HG03135 (cell line): ENCODE results near the gene OGDHL.
"Not testable (repeated sequence)": the region's sequence is repeated elsewhere in the genome, so short reads cannot be mapped to it uniquely, and the experiment has no call there.

Source experiments
- ATAC-seq: cut with Tn5 transposase; IDR thresholded peaks from one replicate; pipeline ENCODE4 v1.9.1; 2021; ENCODE audit warnings: mild to moderate bottlenecking, moderate library complexity; ENCODE audit not compliant: unreplicated experiment

The OGDHL gene

GRCh38 chr10:49756641-49757040 lies 5.5 kb downstream of the OGDHL start:
- no peak for ATAC-seq

- ATAC-seq = no peak
Measured at GRCh38 chr10:49756031-49756430, 6.1 kb downstream of the OGDHL start.

GRCh38 chr10:49754951-49755350 lies 7.2 kb downstream of the OGDHL start:
- not testable (repeated sequence) for ATAC-seq

- ATAC-seq = no peak
Measured at GRCh38 chr10:49752584-49752983, 9.5 kb downstream of the OGDHL start.

- no peak for ATAC-seq
Measured at GRCh38 chr10:49751636-49752510, 10.2 kb downstream of the OGDHL start.

- no peak for ATAC-seq
Measured at GRCh38 chr10:49751216-49751615, 10.9 kb downstream of the OGDHL start.

- ATAC-seq = no peak
Measured at GRCh38 chr10:49750546-49750945, 11.6 kb downstream of the OGDHL start.

- no peak for ATAC-seq
Measured at GRCh38 chr10:49749556-49750491, 12.3 kb downstream of the OGDHL start.

GRCh38 chr10:49749144-49749543 lies 13.0 kb downstream of the OGDHL start:
- ATAC-seq = no peak

- ATAC-seq = no peak
Measured at GRCh38 chr10:49748006-49748405, 14.1 kb downstream of the OGDHL start.

GRCh38 chr10:49747303-49747646 lies 14.8 kb downstream of the OGDHL start:
- no peak for ATAC-seq

- ATAC-seq = no peak
Measured at GRCh38 chr10:49746626-49747302, 15.4 kb downstream of the OGDHL start.

GRCh38 chr10:49745756-49746155 lies 16.4 kb downstream of the OGDHL start:
- no peak for ATAC-seq

- no peak for ATAC-seq
Measured at GRCh38 chr10:49744924-49745605, 17.1 kb downstream of the OGDHL start.

GRCh38 chr10:49744091-49744685 lies 17.9 kb downstream of the OGDHL start:
- no peak for ATAC-seq

- ATAC-seq = no peak
Measured at GRCh38 chr10:49743464-49744075, 18.6 kb downstream of the OGDHL start.

GRCh38 chr10:49742683-49743463 lies 19.2 kb downstream of the OGDHL start:
- no peak for ATAC-seq

- no peak for ATAC-seq
Measured at GRCh38 chr10:49741108-49741995, 20.8 kb downstream of the OGDHL start.
